ENCODE measurements around the gene LRRC27.

Gene LRRC27

DNA sequence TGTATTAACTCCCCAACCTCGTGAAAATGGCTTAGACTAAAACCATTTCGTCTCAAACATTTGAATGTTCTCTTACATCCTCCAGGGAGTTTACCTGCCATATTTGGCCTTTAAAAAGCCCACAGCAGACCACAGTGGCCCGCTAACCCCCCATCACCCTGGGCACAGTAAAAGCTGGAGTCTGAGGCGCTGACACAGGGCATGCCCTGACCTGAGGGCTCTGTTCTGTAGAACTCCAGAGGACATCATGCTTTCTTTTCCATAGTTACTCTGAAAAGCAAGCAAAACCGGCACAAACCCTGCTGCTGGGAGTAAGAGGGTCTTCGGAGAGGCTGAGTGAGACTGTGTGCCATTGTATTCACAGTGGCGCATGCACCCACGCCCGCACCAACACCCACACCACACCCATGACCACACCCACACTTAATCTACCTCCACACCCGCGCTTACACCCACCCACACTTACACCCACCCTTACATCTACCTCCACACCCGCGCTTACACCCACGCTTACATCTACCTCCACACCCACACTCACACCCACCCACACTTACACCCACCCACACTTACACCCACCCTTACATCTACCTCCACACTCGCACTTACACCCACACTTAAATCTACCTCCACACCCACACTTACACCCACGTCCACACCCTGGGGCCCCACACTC, 32.1 kb downstream of the LRRC27 start:
- H3K27me3 ChIP-seq: no peaks in the 10 kb centered on the region
- H3K36me3 ChIP-seq: no peaks in the 10 kb centered on the region
- no peaks in the 10 kb centered on the region for H3K4me1 ChIP-seq
- no peaks in the 10 kb centered on the region for H3K9me3 ChIP-seq
- no peak for DNase-seq
- H3K4me3 ChIP-seq (ENCODE audit: low read depth, low read length): no peak overlapping the region
- TF ChIP-seq, protein P1, sequence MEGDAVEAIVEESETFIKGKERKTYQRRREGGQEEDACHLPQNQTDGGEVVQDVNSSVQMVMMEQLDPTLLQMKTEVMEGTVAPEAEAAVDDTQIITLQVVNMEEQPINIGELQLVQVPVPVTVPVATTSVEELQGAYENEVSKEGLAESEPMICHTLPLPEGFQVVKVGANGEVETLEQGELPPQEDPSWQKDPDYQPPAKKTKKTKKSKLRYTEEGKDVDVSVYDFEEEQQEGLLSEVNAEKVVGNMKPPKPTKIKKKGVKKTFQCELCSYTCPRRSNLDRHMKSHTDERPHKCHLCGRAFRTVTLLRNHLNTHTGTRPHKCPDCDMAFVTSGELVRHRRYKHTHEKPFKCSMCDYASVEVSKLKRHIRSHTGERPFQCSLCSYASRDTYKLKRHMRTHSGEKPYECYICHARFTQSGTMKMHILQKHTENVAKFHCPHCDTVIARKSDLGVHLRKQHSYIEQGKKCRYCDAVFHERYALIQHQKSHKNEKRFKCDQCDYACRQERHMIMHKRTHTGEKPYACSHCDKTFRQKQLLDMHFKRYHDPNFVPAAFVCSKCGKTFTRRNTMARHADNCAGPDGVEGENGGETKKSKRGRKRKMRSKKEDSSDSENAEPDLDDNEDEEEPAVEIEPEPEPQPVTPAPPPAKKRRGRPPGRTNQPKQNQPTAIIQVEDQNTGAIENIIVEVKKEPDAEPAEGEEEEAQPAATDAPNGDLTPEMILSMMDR (IDR thresholded peaks at IDR 0.05; ENCODE audit: low read depth, low read length): no peak

- H3K4me3 ChIP-seq (ENCODE audit: low read depth, low read length): no peak overlapping the region
- H3K36me3 ChIP-seq: no peaks in the 10 kb centered on the region
- no peaks in the 10 kb centered on the region for H3K27me3 ChIP-seq
- no peak for DNase-seq
- TF ChIP-seq, protein P1 (IDR thresholded peaks at IDR 0.05; ENCODE audit: low read depth, low read length): no peak
- no peaks in the 10 kb centered on the region for H3K4me1 ChIP-seq
- no peaks in the 10 kb centered on the region for H3K9me3 ChIP-seq
Observed at GRCh38 chr10:132364594-132364970, 32.6 kb downstream of the LRRC27 start.

DNA sequence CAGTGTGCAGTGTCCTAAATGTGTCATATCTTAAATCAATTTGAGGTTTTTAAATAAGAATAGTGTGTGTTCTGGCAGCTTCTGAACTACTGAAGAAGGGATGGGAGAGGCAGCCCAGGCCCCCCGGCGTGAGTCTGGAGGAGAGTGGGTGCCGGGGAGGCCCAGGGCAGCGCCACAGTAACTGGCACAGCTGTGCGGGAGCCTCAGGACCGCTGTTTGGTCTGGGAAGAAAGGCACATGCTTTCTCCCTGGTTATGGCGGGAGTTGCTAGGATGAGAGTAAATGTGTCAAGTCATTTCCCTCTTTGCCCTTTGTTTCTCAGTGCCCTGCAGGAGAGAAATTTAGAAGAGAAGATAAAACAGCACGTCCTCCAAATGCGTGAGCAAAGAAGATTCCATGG, 33.1 kb downstream of the LRRC27 start:
- Histone ChIP-seq H3K4me1 (no peaks in the 10 kb centered on the region), H3K4me3 (ENCODE audit: low read depth, low read length) (no peak overlapping the region), H3K36me3 (no peaks in the 10 kb centered on the region), H3K9me3 (no peaks in the 10 kb centered on the region), H3K27me3 (no peaks in the 10 kb centered on the region)
- no peak for DNase-seq
- TF ChIP-seq, protein P1 (IDR thresholded peaks at IDR 0.05; ENCODE audit: low read depth, low read length): no peak

DNA sequence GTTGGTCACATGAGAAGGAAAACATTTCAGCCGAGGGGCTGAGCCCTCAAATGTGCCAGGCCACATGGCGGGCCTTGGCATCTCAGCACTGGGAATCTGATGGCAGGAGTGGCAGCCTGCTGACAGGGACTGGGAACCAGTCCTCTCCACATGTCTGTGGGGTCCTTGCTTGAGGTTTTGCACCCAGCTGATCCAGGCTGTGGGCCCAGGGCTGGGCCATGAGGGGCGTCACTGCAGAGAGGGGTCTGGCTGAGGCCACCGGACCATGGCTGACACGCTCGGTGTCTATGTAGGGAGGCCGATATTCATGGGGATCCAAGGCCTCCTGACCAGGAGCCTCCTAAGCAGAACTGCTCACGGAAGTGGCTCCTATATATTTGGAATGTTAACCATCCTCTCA, 34.0 kb downstream of the LRRC27 start:
- H3K9me3 ChIP-seq: no peaks in the 10 kb centered on the region
- no peak for DNase-seq
- H3K4me3 ChIP-seq (ENCODE audit: low read depth, low read length): no peak overlapping the region
- H3K4me1 ChIP-seq: no peaks in the 10 kb centered on the region
- TF ChIP-seq, protein P1 (IDR thresholded peaks at IDR 0.05; ENCODE audit: low read depth, low read length): no peak
- H3K36me3 ChIP-seq: no peaks in the 10 kb centered on the region
- H3K27me3 ChIP-seq: no peaks in the 10 kb centered on the region

DNA sequence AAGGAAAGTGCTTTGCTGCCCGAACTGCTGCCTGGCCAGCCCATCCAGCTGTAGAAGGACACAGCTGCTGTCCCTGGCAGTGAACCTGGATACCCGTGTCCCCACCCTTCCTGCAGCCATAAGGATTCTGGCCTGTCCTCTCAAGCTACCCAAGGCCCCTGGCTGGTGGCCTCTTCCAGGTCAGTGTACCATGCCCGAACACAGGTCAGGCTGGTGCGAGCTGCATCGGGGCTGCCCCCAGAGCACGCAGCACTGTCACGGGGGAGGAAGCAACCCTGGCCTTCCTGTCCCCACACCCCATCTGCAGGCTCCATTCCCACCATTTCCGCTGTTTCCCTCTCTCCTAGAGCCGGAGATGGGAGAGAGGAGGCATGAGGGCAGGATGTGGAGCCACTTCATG, 34.5 kb downstream of the LRRC27 start:
- no peaks in the 10 kb centered on the region for H3K9me3 ChIP-seq
- H3K36me3 ChIP-seq: no peaks in the 10 kb centered on the region
- no peak overlapping the region for H3K4me3 ChIP-seq (ENCODE audit: low read depth, low read length)
- no peak for DNase-seq
- H3K27me3 ChIP-seq: no peaks in the 10 kb centered on the region
- H3K4me1 ChIP-seq: no peaks in the 10 kb centered on the region
- TF ChIP-seq, protein P1 (IDR thresholded peaks at IDR 0.05; ENCODE audit: low read depth, low read length): no peak

DNA sequence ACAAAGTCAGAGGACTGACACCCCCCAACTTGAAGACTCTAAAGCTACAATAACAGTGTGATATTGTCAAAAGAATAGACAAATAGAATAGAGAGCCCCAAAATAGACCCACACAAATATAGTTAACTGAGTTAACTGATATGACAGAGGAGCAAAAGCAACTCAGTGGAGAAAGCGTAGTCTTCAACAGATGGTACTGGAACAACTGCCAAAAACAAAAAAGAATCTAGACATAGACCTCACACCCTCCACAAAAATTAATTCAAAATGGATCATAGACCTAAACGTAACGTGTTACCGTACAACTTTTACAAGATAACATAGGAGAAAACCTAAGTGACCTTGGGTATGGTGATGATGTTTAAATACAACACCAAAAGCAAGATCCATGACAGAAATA, 36.4 kb downstream of the LRRC27 start:
- no peaks in the 10 kb centered on the region for H3K9me3 ChIP-seq
- no peaks in the 10 kb centered on the region for H3K36me3 ChIP-seq
- H3K27me3 ChIP-seq: no peaks in the 10 kb centered on the region
- H3K4me3 ChIP-seq (ENCODE audit: low read depth, low read length): no peak overlapping the region
- H3K4me1 ChIP-seq: no peaks in the 10 kb centered on the region
- no peak for DNase-seq
- TF ChIP-seq, protein P1 (IDR thresholded peaks at IDR 0.05; ENCODE audit: low read depth, low read length): no peak

Measured in BE2C (cell line).